Cardiac fibroblast (primary cell): Measurements from ENCODE around the gene RSPH6A.

Experiments used
- DNase-seq, 2 donors: peaks; one replicate each; pipeline versions ENCODE4 v3.0.0 to v3.0.0-alpha.2; 2010; ENCODE audit warnings: low read depth in 2 of 2
- H3K4me3 ChIP-seq, 2 donors: replicated peaks in 1 of 2; 1 replicate in 1 of 2; 2 replicates in 1 of 2; pipeline ENCODE4 v1.5.1; 2011; ENCODE audit warnings: low read depth in 2 of 2, low read length in 2 of 2, mild to moderate bottlenecking in 2 of 2, moderate library complexity in 1 of 2
- CTCF ChIP-seq: IDR thresholded peaks from one replicate; pipeline ENCODE4 v1.5.1; 2011; ENCODE audit warnings: low read depth, mild to moderate bottlenecking, low read length, inconsistent platforms

RSPH6A gene

GRCh38 chr19:45777395-45777961 is 37.6 kb downstream of the RSPH6A start:
- no peak for DNase-seq
- no peak overlapping the region for H3K4me3 ChIP-seq
- no peak for TF ChIP-seq CTCF

GRCh38 chr19:45774765-45775164 is 40.3 kb downstream of the RSPH6A start:
- H3K4me3 ChIP-seq = no peak overlapping the region
- no peak for TF ChIP-seq CTCF
- no peak for DNase-seq

- TF ChIP-seq CTCF = no peak
- H3K4me3 ChIP-seq = no peak overlapping the region
- no peak for DNase-seq
Measured at GRCh38 chr19:45773384-45773783, 41.7 kb downstream of the RSPH6A start.

GRCh38 chr19:45772912-45773311 is 42.2 kb downstream of the RSPH6A start:
- TF ChIP-seq CTCF = no peak
- no peak overlapping the region for H3K4me3 ChIP-seq
- DNase-seq = no peak

GRCh38 chr19:45772130-45772840 is 42.8 kb downstream of the RSPH6A start:
- no peak for TF ChIP-seq CTCF
- DNase-seq = no peak
- no peak overlapping the region for H3K4me3 ChIP-seq

- H3K4me3 ChIP-seq = no peak overlapping the region
- TF ChIP-seq CTCF = no peak
- no peak for DNase-seq
Measured at GRCh38 chr19:45771311-45771933, 43.7 kb downstream of the RSPH6A start.
